ENCODE results near the gene RHAG.
"Not testable (repeated sequence)": the region's sequence is repeated elsewhere in the genome, so short reads cannot be mapped to it uniquely, and the experiment has no call there.

RHAG gene

GRCh38 chr6:49635480-49635879 is 1.2 kb downstream of the RHAG start:
- no peak for DNase-seq

GRCh38 chr6:49634836-49635218 is 1.8 kb downstream of the RHAG start:
- no peak for DNase-seq

GRCh38 chr6:49634092-49634835 is 2.4 kb downstream of the RHAG start:
- DNase-seq: no peak

GRCh38 chr6:49633541-49633940 is 3.1 kb downstream of the RHAG start:
- DNase-seq: no peak

GRCh38 chr6:49632727-49633126 is 3.9 kb downstream of the RHAG start:
- no peak for DNase-seq

- DNase-seq: not testable (repeated sequence)
Measured at GRCh38 chr6:49629485-49630088, 7.1 kb downstream of the RHAG start.

- DNase-seq: no peak
Measured at GRCh38 chr6:49626811-49627210, 9.8 kb downstream of the RHAG start.

- no peak for DNase-seq
Measured at GRCh38 chr6:49618257-49618656, 18.4 kb downstream of the RHAG start.

GRCh38 chr6:49614144-49614543 is 22.5 kb downstream of the RHAG start:
- DNase-seq: not testable (repeated sequence)

- no peak for DNase-seq
Measured at GRCh38 chr6:49609285-49609684, 27.4 kb downstream of the RHAG start.

- not testable (repeated sequence) for DNase-seq
Measured at GRCh38 chr6:49608275-49608674, 28.4 kb downstream of the RHAG start.

GRCh38 chr6:49607391-49607982 is 29.2 kb downstream of the RHAG start:
- no peak for DNase-seq

GRCh38 chr6:49606721-49607390 is 29.8 kb downstream of the RHAG start:
- peak; percentile 38 for DNase-seq

- DNase-seq: not testable (repeated sequence)
Measured at GRCh38 chr6:49604080-49604479, 32.6 kb downstream of the RHAG start.

- not testable (repeated sequence) for DNase-seq
Measured at GRCh38 chr6:49587262-49587661, 49.4 kb downstream of the RHAG start.

GRCh38 chr6:49582529-49582928 is 54.1 kb downstream of the RHAG start:
- no peak for DNase-seq

GRCh38 chr6:49579649-49580048 is 57.0 kb downstream of the RHAG start:
- DNase-seq: no peak

GRCh38 chr6:49576618-49577017 is 60.0 kb downstream of the RHAG start:
- DNase-seq: no peak

- DNase-seq: no peak
Measured at GRCh38 chr6:49570474-49571079, 66.1 kb downstream of the RHAG start.

- no peak for DNase-seq
Measured at GRCh38 chr6:49565855-49566254, 70.8 kb downstream of the RHAG start.

- no peak for DNase-seq
Measured at GRCh38 chr6:49565261-49565660, 71.4 kb downstream of the RHAG start.

GRCh38 chr6:49564552-49564951 is 72.1 kb downstream of the RHAG start:
- no peak for DNase-seq

Data from NCI-H446 treated with DMSO at 0.1 percent for 48 hours (cell line).